ENCODE results near the gene IRF2BP2. TPM values are rescaled to one million over a fixed set of nuclear protein-coding genes. Genes with fewer than 3 reads are reported as not detected.
A peak's percentile ranks its signal among the peaks of the same experiment; 100 is the strongest.

The IRF2BP2 gene
- total RNA-seq, 1 experiment from 2014 or later = 47.7 TPM

- DNase-seq (ENCODE audit: low read depth) = no peak
Measured at GRCh38 chr1:234634387-234634786, 24.4 kb upstream of the IRF2BP2 start.

GRCh38 chr1:234633246-234634003 is 23.4 kb upstream of the IRF2BP2 start:
- DNase-seq (ENCODE audit: low read depth) = no peak

GRCh38 chr1:234632225-234632624 is 22.2 kb upstream of the IRF2BP2 start:
- DNase-seq (ENCODE audit: low read depth) = no peak

DNA sequence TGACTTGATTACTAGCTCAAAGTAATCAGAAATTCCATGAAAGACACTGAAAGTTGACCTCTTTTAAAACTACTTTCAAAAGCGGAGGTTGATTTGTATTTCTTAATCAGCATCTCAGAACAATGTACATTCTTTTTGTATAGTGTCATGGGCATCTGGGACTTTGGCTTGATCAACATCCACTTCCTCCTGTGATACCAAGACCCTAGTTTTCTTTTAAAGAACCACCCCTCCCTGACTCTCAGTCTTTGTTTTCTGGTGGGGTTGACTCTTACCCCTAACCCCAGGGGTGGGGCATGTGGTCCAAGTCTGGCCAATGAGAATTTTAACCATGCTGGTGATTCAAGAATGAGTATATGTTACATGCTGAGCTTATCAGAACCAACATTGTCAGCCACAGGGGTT is 21.7 kb upstream of the IRF2BP2 start:
- peak; percentile 86 for DNase-seq (ENCODE audit: low read depth)

DNA sequence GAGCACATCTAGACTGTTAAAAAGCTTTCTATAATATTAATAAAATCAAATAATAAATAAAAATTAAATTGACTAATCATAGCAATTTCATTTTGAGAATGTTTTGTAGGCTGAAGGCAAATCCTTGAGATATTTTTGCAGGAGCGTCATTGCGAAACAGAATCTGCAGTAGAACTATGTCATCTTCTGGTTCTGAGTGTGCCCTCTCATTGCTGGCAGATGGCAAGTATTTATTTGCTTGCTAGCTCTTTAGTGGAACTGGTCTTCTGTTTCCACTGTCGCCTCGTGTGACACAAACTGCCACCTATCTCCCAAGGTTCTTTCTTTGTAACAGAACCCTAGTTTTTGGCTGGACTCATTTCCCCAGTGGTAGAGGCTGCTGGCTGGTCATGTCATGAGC is 19.0 kb upstream of the IRF2BP2 start:
- no peak for DNase-seq (ENCODE audit: low read depth)

- peak; percentile 84 for DNase-seq (ENCODE audit: low read depth)
Measured at GRCh38 chr1:234628089-234628488, 18.1 kb upstream of the IRF2BP2 start.

DNA sequence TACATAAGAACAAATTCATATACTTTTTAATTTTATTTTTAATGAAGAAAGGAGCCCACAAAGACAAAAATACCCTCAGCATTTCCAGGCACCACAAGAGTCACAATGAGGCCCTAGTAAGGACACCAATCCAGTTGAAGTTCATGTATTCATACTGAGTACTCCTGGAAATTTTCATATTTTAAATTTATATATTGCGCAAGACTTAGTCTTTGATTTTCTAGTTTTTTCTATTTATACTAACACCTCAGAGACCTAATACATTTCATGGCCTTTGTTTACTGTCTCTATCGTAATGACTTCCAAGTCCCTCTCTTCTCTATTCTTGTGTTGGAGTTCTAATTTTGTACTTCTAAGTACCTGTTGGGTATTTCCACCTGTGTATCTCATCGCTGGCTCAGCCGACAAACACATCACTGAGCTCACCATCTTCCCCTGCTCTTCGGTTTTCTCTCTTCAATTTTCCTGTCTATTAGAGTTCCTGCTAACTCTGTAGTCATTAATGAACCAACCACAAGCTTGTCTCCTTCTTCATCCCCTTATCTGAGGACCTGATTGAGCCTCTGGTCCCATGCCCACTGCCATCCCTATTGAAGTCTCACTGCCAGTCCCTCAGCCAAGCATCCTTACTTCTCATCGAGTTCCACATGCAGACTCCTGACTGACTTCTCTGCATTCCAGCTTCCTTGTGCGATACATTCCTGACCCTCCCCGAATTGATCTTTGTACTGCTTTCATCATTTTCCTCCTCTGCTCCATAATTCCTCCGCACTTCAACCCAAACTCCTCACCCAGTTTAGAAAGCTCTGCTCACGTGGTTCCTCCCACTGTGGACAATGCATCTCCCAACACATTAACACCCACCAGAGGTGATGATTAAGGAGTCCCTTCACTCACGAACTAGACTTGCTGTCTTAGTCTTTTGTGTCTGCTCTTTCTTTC is 17.3 kb upstream of the IRF2BP2 start:
- no peak for DNase-seq (ENCODE audit: low read depth)

DNA sequence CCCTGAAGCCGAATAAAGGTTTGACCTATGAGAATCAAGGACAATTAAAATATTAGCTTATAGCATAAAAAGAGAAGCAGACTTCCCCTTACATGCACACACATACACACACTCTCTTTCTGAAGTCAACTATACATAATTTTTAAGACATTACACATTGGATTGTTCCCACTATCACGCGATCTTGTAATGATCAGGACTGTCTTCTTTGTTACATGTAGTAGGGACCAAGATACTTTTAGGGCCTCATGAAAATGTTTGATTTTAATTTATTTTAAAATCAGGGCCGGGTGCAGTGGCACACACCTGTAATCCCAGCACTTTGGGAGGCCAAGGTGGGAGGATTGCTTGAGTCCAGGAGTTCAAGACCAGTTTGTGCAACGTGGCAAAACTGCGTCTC is 16.4 kb upstream of the IRF2BP2 start:
- DNase-seq (ENCODE audit: low read depth) = no peak

DNA sequence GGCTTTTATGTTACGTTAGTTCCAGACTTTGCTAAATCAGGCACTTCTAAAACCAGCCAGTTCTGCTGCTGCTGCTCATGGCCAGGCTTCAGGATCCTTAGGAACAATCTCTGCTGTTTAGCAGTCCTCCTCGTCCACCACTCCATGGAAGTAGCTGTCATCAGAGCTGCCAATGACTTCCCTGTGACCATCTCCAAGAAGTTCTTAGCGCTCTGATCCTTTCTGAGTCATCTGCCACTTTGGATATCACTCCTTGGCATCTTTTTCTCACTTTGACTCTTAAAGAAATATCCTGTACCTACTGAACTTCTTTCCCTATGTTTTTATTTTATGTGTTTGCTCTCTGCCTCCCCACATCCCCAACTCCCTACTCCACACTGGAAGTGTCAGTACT is 14.7 kb upstream of the IRF2BP2 start:
- DNase-seq (ENCODE audit: low read depth) = peak; percentile 62

DNA sequence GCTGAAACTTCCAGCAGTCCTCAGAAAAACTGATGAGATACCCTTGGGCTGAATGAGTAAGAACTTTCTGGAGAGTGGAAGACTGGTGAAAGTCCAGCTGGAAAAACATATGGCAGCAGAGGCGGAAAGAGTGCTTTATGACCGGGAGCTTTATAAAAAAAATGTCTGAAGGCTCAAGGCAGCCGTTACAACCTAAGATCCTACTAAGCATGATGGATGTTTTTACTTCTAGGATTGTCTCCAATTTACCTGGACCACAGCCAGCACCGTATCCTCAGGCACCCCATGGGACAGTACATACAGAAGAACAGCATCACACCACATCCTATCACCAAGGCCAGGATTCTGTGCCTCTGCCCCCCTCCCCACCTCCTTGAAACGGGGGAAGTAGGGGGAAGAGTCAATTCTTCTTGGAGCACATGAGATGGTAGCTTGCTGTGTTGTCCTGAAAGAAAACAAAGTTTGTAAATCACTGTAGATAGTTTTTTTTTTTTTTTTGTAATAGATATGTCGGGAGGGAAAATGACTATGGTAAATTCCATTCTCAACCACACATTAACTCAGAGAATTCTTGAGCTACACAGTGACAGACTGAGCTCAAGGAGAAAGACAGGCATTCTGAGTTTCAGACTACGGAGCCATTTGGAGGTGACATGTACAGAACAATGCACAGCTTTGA is 11.8 kb upstream of the IRF2BP2 start:
- DNase-seq (ENCODE audit: low read depth) = peak; percentile 97

- no peak for DNase-seq (ENCODE audit: low read depth)
Measured at GRCh38 chr1:234621127-234621468, 11.1 kb upstream of the IRF2BP2 start.

DNA sequence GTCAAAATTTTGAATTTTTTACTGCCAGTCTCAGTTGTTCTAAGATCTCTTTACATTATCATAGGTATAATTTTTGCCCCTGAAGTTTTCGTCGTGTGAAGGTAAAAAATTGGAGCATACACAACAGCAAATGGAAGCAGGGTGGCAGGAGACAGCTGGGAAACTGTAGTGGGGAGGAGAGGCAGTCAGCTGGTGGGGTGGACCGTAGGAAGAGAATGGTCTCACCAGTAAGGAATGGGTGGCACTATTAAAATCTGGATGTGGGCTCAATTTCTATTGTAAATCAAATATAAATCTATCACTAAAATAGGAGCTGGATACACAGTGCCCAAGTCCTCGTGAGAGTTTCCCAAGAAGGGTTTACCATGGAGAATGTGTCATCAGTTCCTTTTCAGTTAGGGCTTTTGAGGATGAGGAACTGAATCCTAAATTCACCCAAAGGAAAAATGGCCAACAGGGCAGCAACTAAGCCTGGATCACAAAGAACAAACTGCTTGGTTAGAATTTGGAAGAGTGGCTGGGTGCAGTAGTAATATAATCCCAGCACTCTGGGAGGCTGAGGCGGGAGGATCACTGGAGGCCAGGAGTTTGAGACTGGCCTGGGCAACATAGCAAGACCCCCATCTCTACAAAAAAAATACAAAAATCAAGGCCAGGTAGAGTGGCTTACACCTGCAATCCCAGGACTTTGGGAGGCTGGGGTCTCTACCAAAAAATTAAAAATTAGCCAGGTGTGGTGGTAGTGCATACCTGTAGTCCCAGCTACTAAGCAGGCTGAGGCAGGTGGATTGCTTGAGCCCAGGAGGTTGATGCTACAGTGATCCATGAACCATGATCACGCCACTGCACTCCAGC is 10.5 kb upstream of the IRF2BP2 start:
- DNase-seq (ENCODE audit: low read depth) = no peak

DNA sequence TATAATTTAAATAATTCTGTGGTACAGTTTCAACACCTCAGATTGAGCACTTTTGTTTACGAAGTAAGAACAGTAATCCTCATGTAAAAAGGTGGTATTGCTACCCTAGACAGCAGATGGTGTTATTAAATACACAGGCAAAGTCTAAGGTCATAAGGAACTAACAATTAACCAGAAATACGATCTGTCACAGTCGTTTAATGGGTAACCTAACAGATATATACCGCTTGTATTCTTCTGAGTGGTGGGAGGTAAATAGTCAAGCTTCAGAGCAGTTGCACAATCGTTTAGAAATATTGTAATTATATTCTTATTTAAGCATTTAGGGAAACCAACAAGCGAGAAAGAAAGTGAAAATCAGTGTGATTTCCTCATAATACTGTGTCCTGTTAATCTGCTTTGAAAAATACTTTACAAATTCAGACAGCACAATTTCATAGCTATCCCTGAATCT is 9.8 kb upstream of the IRF2BP2 start:
- no peak for DNase-seq (ENCODE audit: low read depth)

- no peak for DNase-seq (ENCODE audit: low read depth)
Measured at GRCh38 chr1:234619071-234619480, 9.1 kb upstream of the IRF2BP2 start.

GRCh38 chr1:234618737-234619049 is 8.7 kb upstream of the IRF2BP2 start:
- DNase-seq (ENCODE audit: low read depth) = no peak

- DNase-seq (ENCODE audit: low read depth) = peak; percentile 50
Measured at GRCh38 chr1:234617986-234618736, 8.2 kb upstream of the IRF2BP2 start.

GRCh38 chr1:234617131-234617985 is 7.4 kb upstream of the IRF2BP2 start:
- peak; percentile 59 for DNase-seq (ENCODE audit: low read depth)

- peak; percentile 59 for DNase-seq (ENCODE audit: low read depth)
Measured at GRCh38 chr1:234616644-234617043, 6.7 kb upstream of the IRF2BP2 start.

DNA sequence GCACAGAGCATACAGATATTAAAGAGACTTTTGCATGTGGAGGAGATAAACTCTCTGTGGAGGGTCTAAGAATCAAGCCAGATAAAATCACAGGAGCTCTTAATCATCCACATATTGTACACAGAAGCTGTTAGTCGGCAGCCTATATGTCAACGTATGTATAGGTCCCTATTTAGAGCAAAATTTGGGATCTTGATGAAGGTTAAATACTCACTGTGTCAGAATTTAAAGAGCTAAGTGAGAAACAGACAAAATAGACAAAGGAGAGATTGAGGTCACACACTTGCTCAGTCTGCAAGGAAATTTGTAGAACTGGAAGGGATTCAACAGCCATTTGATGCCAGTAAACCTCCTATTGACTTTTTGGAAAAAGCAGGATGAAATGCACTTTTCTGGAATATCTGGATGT is 4.1 kb upstream of the IRF2BP2 start:
- no peak for DNase-seq (ENCODE audit: low read depth)

All from RPMI7951 (cell line).